ACHN (cell line): ENCODE results near the gene PDE4D.
"Not testable (repeated sequence)": the region's sequence is repeated elsewhere in the genome, so short reads cannot be mapped to it uniquely, and the experiment has no call there.

Source experiments
- DNase-seq: peaks from one replicate; pipeline ENCODE4 v3.0.0-alpha.2; 2015
- in situ Hi-C: cut with HindIII; loops from 2 replicates; pipeline ENCODE4 v1.10.0; 2017; ENCODE audit warnings: low sequenced_read_pairs, low pct_ligation_motif_present, low pct_unique_long_range_greater_than_20kb

The PDE4D gene

GRCh38 chr5:59489551-59489950 is 404.0 kb downstream of the PDE4D start:
- in situ Hi-C loops: no loop called here

GRCh38 chr5:59487772-59488729 is 405.5 kb downstream of the PDE4D start:
- no peak for DNase-seq
- in situ Hi-C loops: no loop called here

More at GRCh38 chr5:59489551-59489950, 404.0 kb downstream of the PDE4D start:
- no peak for DNase-seq

GRCh38 chr5:59487068-59487686 is 406.3 kb downstream of the PDE4D start:
- in situ Hi-C loops: no loop called here
- no peak for DNase-seq

- in situ Hi-C loops: no loop called here
- DNase-seq: no peak
Measured at GRCh38 chr5:59486508-59486907, 407.0 kb downstream of the PDE4D start.

GRCh38 chr5:59485629-59486439 is 407.7 kb downstream of the PDE4D start:
- DNase-seq: peak; percentile 58
- in situ Hi-C loops: no loop called here

- peak; percentile 57 for DNase-seq
- in situ Hi-C loops: no loop called here
Measured at GRCh38 chr5:59485107-59485506, 408.4 kb downstream of the PDE4D start.

- DNase-seq: no peak
- in situ Hi-C loops: no loop called here
Measured at GRCh38 chr5:59484618-59485017, 408.9 kb downstream of the PDE4D start.

- peak; percentile 90 for DNase-seq
- in situ Hi-C loops: no loop called here
Measured at GRCh38 chr5:59483971-59484472, 409.5 kb downstream of the PDE4D start.

GRCh38 chr5:59479086-59479485 is 414.4 kb downstream of the PDE4D start:
- in situ Hi-C loops: no loop called here
- peak; percentile 57 for DNase-seq

GRCh38 chr5:59474324-59474723 is 419.2 kb downstream of the PDE4D start:
- in situ Hi-C loops: no loop called here
- no peak for DNase-seq

GRCh38 chr5:59473611-59474010 is 419.9 kb downstream of the PDE4D start:
- in situ Hi-C loops: no loop called here
- no peak for DNase-seq

- no peak for DNase-seq
- in situ Hi-C loops: no loop called here
Measured at GRCh38 chr5:59471463-59471862, 422.1 kb downstream of the PDE4D start.

- DNase-seq: no peak
- in situ Hi-C loops: no loop called here
Measured at GRCh38 chr5:59467969-59468368, 425.6 kb downstream of the PDE4D start.

GRCh38 chr5:59466271-59466670 is 427.3 kb downstream of the PDE4D start:
- in situ Hi-C loops: no loop called here
- no peak for DNase-seq

- in situ Hi-C loops: no loop called here
- DNase-seq: no peak
Measured at GRCh38 chr5:59464969-59465368, 428.6 kb downstream of the PDE4D start.

GRCh38 chr5:59463618-59464166 is 429.8 kb downstream of the PDE4D start:
- DNase-seq, in situ Hi-C loops: not testable (repeated sequence)

GRCh38 chr5:59462956-59463355 is 430.6 kb downstream of the PDE4D start:
- in situ Hi-C loops: no loop called here
- no peak for DNase-seq

- no peak for DNase-seq
- in situ Hi-C loops: no loop called here
Measured at GRCh38 chr5:59460368-59461153, 433.0 kb downstream of the PDE4D start.
